ENCODE measurements around the gene CSNK2A2.

- TF ChIP-seq CTCF (IDR thresholded peaks at IDR 0.05): no peak
- no peak for TF ChIP-seq POLR2A (IDR thresholded peaks at IDR 0.05)
Observed at GRCh38 chr16:58125041-58125440, 72.9 kb downstream of the CSNK2A2 start.

Data from right lobe of liver (tissue), 4 donors.